GM18867 (cell line): ENCODE results near the gene GAPDH.
"Not testable (repeated sequence)": the region's sequence is repeated elsewhere in the genome, so short reads cannot be mapped to it uniquely, and the experiment has no call there.

ENCODE experiments used
- ATAC-seq: cut with Tn5 transposase; IDR thresholded peaks from one replicate; pipeline ENCODE4 v1.9.1; 2021; ENCODE audit warnings: mild to moderate bottlenecking, moderate library complexity; ENCODE audit not compliant: unreplicated experiment

The GAPDH gene

GRCh38 chr12:6541371-6542165, 7.3 kb downstream of the GAPDH start:
- no peak for ATAC-seq

- ATAC-seq = no peak
Measured at GRCh38 chr12:6542209-6543009, 8.1 kb downstream of the GAPDH start.

- ATAC-seq = no peak
Measured at GRCh38 chr12:6546016-6546415, 11.7 kb downstream of the GAPDH start.

GRCh38 chr12:6547566-6547965, 13.2 kb downstream of the GAPDH start:
- ATAC-seq = no peak

GRCh38 chr12:6547987-6548386, 13.7 kb downstream of the GAPDH start:
- ATAC-seq = no peak

- ATAC-seq = no peak
Measured at GRCh38 chr12:6548556-6548955, 14.2 kb downstream of the GAPDH start.

- no peak for ATAC-seq
Measured at GRCh38 chr12:6548966-6549683, 14.8 kb downstream of the GAPDH start.

- no peak for ATAC-seq
Measured at GRCh38 chr12:6549684-6550151, 15.4 kb downstream of the GAPDH start.

- no peak for ATAC-seq
Measured at GRCh38 chr12:6550294-6551062, 16.2 kb downstream of the GAPDH start.

- ATAC-seq = no peak
Measured at GRCh38 chr12:6551063-6551461, 16.7 kb downstream of the GAPDH start.

- no peak for ATAC-seq
Measured at GRCh38 chr12:6551496-6552139, 17.3 kb downstream of the GAPDH start.

- no peak for ATAC-seq
Measured at GRCh38 chr12:6552140-6552551, 17.8 kb downstream of the GAPDH start.

- no peak for ATAC-seq
Measured at GRCh38 chr12:6553051-6553868, 18.9 kb downstream of the GAPDH start.

GRCh38 chr12:6554168-6555017, 20.1 kb downstream of the GAPDH start:
- ATAC-seq = peak; percentile 50

- ATAC-seq = peak; percentile 12
Measured at GRCh38 chr12:6555018-6555691, 20.8 kb downstream of the GAPDH start.

- ATAC-seq = not testable (repeated sequence)
Measured at GRCh38 chr12:6556496-6556817, 22.1 kb downstream of the GAPDH start.

- no peak for ATAC-seq
Measured at GRCh38 chr12:6556857-6557256, 22.5 kb downstream of the GAPDH start.
